ENCODE results near the gene NUMB.

The NUMB gene

GRCh38 chr14:73466861-73467260 is 8.5 kb upstream of the NUMB start:
- no peak for DNase-seq (ENCODE audit: extremely low read depth in 1 of 2, low read depth in 1 of 2)

GRCh38 chr14:73465823-73466532 is 7.6 kb upstream of the NUMB start:
- DNase-seq (ENCODE audit: extremely low read depth in 1 of 2, low read depth in 1 of 2): no peak

GRCh38 chr14:73463411-73463810 is 5.1 kb upstream of the NUMB start:
- DNase-seq (ENCODE audit: extremely low read depth in 1 of 2, low read depth in 1 of 2): no peak

- no peak for DNase-seq (ENCODE audit: extremely low read depth in 1 of 2, low read depth in 1 of 2)
Measured at GRCh38 chr14:73462815-73463214, 4.5 kb upstream of the NUMB start.

- no peak for DNase-seq (ENCODE audit: extremely low read depth in 1 of 2, low read depth in 1 of 2)
Measured at GRCh38 chr14:73462048-73462715, 3.8 kb upstream of the NUMB start.

- DNase-seq (ENCODE audit: extremely low read depth in 1 of 2, low read depth in 1 of 2): no peak
Measured at GRCh38 chr14:73461478-73462047, 3.2 kb upstream of the NUMB start.

GRCh38 chr14:73460691-73461127 is 2.4 kb upstream of the NUMB start:
- no peak for DNase-seq (ENCODE audit: extremely low read depth in 1 of 2, low read depth in 1 of 2)

- DNase-seq (ENCODE audit: extremely low read depth in 1 of 2, low read depth in 1 of 2): no peak
Measured at GRCh38 chr14:73459959-73460358, 1.6 kb upstream of the NUMB start.

- DNase-seq (ENCODE audit: extremely low read depth in 1 of 2, low read depth in 1 of 2): peak in 1 of 2 donors; percentile 1
Measured at GRCh38 chr14:73457924-73458182, 493 bp downstream of the NUMB start.

- peak in 1 of 2 donors; percentile 1 for DNase-seq (ENCODE audit: extremely low read depth in 1 of 2, low read depth in 1 of 2)
Measured at GRCh38 chr14:73457041-73457923, 1.1 kb downstream of the NUMB start.

GRCh38 chr14:73455294-73455693 is 3.1 kb downstream of the NUMB start:
- no peak for DNase-seq (ENCODE audit: extremely low read depth in 1 of 2, low read depth in 1 of 2)

- DNase-seq (ENCODE audit: extremely low read depth in 1 of 2, low read depth in 1 of 2): no peak
Measured at GRCh38 chr14:73452341-73453186, 5.8 kb downstream of the NUMB start.

GRCh38 chr14:73443758-73444157 is 14.6 kb downstream of the NUMB start:
- DNase-seq (ENCODE audit: extremely low read depth in 1 of 2, low read depth in 1 of 2): no peak

- DNase-seq (ENCODE audit: extremely low read depth in 1 of 2, low read depth in 1 of 2): no peak
Measured at GRCh38 chr14:73441286-73441685, 17.1 kb downstream of the NUMB start.

- DNase-seq (ENCODE audit: extremely low read depth in 1 of 2, low read depth in 1 of 2): no peak
Measured at GRCh38 chr14:73438993-73439392, 19.4 kb downstream of the NUMB start.

- DNase-seq (ENCODE audit: extremely low read depth in 1 of 2, low read depth in 1 of 2): no peak
Measured at GRCh38 chr14:73437206-73437605, 21.1 kb downstream of the NUMB start.

GRCh38 chr14:73432124-73432523 is 26.2 kb downstream of the NUMB start:
- no peak for DNase-seq (ENCODE audit: extremely low read depth in 1 of 2, low read depth in 1 of 2)

GRCh38 chr14:73428353-73428824 is 30.0 kb downstream of the NUMB start:
- no peak for DNase-seq (ENCODE audit: extremely low read depth in 1 of 2, low read depth in 1 of 2)

GRCh38 chr14:73427516-73428264 is 30.7 kb downstream of the NUMB start:
- no peak for DNase-seq (ENCODE audit: extremely low read depth in 1 of 2, low read depth in 1 of 2)

- no peak for DNase-seq (ENCODE audit: extremely low read depth in 1 of 2, low read depth in 1 of 2)
Measured at GRCh38 chr14:73426877-73427276, 31.5 kb downstream of the NUMB start.
